Inflammatory macrophage treated with lipopolysaccharide for 1 hour (primary cell): ENCODE measurements around the gene TOP3B.

Experiments used
- DNase-seq, 2 donors: peaks; one replicate each; pipeline ENCODE4 v3.0.0-alpha.2; 2020 to 2022

TOP3B gene

DNA sequence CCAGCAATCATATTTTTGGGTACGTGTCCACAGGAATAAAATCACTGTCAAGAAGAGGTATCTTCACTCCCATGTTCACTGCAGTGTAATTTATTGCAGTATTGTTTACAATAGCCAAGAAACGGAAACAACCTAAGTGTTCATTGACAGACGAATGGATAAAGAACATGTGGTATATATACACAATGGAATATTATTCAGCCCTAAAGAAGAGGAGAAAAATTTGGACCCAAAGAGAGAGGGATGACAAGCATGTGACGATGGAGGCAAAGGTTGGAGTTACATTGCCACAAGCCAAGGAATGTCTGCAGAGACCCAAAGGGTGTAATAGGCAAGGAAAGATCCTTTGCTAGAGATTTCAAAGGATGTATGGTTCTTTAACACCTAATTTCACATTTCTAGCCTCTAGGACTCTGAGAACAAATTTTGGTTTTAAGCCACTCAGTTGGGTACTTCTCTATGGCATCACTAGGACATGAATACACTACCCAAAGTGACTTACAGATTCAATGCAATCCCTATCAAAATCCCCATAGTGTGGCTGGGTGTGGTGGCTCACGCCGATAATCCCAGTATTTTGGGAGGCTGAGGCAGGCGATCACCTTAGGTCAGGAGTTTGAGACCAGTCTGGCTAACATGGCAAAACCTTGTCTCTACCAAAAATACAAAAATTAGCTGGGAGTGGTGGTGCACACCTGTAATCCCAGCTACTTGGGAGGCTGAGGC lies 31.1 kb upstream of the TOP3B start:
- DNase-seq, result no peak

DNA sequence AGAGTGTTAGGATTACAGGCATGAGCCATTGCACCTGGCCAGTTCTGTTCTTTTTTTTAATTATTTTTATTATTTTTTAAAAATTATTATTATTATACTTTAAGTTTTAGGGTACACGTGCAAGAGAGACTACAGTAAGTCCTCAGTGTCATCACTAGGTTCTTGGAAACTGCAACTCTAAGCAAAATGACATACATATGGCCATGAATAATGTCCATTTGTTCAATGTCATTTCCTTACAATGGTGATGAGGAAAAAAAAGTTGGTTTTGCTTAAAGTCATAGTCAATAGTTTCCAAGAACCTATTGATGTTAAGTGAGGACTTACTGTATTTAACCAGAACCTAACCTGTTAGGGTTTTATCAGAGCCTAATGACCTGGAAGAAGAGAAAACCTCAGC lies 29.4 kb upstream of the TOP3B start:
- DNase-seq, result no peak

DNA sequence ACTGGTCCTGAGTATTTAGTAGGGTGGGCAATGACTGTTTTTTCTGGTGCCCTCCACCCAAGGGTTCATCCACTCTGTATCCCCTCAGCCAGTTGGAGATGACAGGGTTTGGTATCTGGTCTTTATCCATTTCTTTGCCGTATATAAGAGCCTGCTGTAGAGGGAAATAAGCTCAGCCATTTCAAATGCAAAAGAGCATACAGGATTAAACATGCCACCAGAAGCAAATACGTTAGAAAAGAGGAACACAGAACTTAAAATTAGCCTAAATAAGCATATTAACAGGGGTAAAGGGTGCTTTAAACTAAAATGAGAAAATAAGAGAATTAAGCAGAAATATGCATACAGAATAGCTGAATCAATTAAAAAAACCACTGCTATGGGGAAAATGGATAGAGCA lies 27.8 kb upstream of the TOP3B start:
- no peak for DNase-seq

DNA sequence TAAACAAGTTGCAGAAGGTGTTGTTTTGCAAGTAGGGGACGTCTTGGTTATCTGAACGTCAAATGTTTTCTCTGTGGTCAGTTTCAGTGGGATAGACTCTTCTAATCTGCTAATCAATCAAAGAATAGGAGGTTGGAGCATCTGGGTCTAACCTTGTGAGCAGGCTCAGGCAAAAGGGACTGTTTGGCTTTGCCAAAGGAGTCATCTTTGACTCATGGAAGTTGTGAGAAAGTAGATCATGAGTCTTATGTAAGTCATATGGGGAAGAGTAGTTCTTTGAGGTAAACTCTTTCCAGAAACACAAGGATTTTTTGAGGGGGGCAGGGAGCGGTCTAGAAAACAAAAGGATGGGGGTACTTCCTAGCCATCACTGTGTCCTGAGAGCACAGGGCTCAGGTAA lies 27.1 kb upstream of the TOP3B start:
- DNase-seq, result no peak

DNA sequence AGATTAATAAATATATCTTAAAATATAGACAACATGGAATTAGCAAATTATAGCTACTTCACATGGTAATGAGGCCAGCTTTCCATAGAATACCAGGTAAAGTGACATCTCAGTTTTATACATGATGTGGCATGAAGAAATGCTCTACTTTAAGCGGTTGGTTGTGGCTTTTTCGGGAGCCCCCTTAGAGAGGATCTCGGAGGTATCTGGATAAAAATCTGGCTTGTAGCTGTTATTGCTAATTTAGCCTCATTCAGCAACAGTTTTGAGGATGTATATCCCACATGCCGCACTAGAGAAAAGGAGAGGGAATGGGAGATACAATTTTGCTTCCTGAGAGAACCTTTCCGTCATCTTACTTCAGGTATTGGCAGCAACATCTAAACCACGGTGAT lies 24.0 kb upstream of the TOP3B start:
- no peak for DNase-seq

DNA sequence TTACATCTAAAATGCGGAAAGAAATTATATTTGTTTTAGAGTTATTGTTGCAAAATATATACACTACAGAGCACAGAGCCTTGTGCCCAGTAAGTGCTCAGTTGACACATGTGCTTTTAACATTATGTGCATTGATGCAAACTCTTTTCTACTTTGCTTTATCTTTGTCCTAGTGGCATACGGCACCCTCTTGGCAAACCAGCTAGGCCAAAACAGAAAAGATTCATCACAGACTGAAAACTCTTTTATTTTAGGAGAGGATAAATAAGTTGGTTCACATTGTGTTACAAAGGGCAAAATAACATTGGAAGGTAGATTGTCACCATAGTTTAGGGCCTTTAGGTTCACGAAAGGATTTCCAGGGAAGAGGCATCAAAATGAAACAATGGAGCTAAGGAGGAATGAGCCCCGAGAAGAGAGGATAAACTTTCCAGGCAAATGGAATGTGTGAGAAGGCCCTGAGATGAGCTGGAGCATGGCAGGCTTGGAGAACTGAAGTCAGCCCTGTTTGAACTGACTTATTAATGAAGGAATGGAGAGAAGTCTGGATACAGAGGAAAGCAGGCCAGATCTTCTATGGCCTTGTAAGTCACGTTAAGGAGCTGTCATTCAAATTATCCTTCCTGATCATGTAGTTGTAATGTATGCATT lies 23.5 kb upstream of the TOP3B start:
- no peak for DNase-seq

DNA sequence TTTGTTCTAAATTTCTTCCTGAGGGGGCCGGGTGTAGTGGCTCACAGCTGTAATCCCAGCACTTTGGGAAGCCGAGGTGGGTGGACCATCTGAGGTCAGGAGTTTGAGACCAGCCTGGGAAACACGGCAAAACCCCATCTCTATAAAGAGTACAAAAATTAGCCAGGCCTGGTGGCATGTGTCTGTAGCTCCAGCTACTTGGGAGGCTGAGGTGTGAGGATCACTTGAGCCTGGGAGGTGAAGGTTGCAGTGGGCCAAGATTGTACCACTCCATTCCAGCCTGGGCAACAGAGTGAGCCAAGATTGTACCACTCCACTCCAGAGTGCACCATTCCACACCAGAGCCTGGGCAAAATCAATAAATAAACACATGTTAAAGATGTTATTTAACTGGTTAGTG lies 20.6 kb upstream of the TOP3B start:
- no peak for DNase-seq

DNA sequence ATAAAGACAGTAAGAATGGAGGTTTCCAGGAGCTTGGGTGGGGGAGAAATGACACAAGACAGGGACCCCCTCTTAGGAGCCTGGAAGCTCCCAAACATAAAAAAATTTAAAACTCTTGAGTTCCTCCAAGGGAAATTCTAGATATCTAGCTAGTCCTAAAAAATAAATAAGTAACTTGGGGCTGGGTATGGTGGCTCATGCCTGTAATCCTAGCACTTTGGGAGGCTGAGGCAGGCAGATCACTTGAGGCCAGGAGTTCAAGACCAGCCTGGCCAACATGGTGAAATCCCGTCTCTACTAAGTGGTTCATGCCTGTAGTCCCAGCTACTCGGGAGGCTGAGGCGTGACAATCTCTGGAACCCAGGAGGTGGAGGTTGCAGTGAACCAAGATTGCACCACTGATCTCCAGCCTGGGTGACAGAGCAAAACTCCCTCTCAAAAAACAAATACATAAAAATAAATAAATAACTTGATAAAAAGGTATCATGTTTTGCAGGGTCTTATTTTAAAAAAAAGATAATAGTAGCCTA lies 20.0 kb upstream of the TOP3B start:
- no peak for DNase-seq

DNA sequence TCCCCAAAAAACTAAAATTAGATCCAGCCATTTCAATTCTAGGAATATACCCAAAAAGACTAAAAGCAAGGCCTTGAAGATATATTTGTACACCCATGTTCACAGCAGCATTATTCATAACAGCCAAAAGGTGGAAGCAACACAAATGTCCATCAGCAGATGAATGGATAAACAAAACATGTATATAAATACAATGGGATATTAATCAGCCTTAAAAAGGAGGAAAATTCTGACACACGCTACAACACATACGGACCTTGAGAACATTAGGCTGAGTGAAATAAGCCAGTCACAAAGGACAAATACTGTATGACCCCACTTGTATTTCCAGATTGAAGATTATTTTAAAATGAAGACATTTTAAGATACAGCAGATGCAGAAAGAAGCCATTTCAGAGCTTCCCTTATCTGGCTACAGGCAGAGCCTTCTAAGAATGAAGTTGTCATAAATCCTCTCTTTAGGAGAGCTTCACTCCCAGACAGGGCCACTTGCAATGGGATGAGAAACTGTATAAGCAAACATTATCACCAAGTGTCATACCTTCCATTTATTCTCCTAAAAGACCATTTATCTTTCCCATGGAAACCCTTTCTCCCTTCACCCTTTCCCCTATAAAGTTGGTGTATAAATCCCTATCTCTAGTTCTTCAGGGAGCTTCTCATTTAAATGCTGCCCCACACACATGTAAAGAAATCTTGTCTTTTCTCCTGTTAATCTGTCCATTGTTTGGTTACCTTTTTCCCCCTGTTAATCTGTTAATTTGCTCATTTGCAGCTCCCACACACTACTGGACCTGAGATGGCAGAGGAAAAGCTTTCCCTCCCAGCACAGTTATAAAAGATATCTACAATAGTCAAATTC lies 19.3 kb upstream of the TOP3B start:
- no peak for DNase-seq

DNA sequence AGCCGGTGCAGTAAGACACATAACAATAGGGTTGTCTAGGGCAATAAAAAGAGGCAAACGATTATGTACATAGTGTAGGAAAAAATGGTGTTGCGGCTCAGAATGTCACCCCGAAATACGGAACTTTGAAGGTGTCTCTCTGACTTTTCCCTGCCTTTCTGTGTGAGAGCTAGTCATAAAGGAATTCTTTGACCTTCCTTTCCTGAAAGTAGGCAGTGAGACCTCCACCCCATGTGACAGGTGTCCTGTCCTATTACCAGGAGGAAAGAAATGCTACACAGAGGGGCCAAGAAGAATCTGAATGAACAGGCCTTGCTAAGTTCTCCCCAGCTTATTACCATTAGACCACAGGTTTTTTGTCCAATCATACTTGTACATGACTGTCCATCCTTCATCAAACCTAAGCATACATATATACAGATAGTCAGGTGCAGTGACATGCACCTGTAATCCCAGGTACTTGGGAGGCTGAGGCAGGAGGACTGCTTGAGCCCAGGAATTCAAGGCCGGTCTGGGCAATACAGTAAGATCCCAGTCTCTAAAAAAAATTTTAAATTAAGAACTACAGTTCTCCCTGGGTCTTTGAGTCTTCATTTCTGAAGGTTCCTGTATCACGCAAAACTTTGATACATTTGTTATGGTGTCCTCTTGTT lies 16.1 kb upstream of the TOP3B start:
- DNase-seq, result no peak

DNA sequence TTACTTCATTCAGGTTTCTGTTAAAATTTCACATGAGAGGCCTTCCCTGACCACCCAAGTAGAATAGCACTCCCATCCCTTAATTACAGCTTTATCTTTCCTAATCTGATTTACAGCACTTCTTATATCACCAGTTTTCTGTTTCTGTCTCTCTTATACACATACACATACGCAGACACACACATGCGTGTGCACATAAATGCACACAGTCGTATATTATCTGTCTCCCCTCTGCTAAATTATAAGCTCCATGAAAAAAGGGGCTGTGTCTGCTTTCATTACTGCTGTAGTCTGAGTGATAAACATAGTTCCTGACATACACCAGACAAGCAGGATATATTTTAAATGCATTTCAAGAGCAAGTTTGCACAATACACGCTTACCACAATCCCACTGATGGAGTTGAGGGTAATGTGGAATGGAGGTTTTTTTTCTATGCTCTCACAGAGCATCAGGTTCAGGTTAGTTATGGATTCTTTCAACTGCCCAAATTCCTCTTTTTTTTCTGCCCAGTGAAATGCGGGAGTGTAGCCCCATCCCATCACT lies 13.7 kb upstream of the TOP3B start:
- no peak for DNase-seq

DNA sequence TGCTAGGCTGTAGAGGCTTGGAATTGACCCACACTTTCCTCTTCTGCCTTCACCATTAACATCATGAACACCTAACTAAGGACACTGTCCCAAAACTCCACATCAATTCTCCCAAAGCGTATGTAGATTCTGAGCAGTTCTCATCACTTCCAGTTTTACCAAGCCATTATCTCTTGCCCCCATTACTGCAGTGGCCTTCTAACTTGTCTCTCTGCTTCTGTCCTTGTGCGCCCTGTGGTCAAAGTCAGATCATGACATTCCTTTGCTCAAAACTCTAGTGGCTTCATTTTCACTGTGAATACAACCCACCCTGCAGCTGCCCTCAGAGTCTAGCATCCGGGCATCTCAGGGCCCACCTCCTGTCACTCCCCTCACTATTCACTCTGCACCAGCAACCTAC lies 13.1 kb upstream of the TOP3B start:
- no peak for DNase-seq

DNA sequence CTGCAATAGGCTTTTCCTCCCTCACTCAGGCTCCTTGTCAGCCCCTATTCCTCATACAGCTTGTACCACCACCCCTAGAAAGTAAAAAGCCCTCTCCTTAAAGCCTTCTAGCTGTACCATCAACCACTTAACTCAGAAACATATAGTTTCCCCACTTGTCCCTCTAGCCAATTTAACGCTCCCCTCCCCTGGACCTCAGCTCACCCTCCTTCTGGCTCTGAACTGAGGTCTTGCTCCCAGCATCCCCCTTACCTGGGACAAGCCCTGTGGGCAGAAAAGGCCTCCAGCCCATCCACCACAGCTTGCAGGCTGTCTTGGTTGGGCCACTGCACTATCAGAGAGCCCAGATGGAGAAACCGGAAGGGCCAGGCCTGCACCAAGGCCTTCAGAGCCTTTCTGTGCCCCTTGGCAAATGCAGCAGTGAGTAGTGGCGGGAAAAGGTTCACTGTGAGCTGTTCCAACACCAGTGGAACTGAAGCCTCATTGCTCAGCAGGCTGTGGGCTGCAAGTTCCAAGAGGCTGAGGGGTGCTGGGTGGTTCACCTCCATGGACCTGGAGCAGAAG lies 12.4 kb upstream of the TOP3B start:
- DNase-seq, result no peak

DNA sequence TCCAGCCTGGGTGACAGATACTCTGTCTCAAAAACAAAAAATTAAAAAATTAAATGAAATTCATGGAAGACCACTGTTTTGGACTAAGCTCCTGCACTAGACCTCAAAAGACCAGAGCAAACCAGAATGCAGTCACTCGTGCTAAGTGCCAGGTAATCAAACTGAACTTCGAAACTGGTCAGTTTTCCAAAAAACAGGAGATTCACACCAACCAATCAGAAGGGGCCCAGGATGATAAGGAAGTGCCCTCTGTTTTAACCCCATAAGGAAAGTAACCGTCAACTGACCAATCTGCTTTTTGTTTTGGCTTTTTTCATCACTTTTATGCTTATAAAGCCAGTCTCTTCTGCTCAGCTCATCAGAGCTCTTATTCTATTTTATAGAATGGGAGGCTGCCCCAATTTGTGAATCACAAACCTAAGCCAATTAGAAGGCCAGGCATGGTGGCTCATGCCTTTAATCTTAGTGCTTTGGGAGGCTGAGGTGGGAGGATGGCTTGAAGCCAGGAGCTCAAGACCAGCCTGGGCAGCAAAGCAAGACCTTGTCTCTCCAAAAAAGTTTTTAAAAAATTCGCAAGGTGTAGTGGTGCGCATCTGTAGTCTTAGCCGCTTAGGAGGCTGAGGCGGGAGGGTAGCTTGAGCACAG lies 10.1 kb upstream of the TOP3B start:
- no peak for DNase-seq

DNA sequence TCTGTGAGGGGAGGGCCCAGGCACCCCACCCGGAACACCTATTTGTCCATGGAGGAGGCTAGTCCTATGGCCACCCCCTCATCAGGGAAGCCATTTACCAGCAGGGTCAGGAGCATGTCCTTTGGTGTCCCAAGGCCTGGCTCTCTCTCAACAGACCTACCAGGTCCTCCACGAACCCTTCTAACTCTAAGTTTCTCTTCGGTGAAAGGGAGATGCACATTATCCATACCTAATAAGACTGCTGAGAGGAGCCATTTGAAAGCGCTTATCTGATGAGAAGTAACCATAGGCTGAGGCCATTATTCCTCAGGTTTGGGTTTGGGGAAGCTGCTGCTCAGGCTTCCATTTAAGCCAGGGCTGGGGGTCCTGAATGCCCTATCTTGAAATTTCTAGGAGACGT lies 9.2 kb upstream of the TOP3B start:
- DNase-seq, result no peak

DNA sequence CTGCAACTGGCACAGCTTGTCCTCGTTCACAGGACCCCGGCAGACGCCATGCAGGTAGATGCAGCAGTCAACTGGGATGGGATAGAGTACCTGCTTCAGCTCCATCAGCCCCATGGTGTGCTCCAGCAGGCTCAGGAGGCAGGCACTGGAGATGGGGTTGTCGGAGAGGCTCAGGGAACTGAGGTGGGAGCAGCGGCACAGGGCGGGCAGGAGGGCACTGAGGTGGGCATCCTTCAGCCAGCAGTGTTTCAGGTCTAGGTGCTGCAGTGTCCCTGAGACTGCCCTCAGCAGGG lies 8.7 kb upstream of the TOP3B start:
- DNase-seq, result no peak

DNA sequence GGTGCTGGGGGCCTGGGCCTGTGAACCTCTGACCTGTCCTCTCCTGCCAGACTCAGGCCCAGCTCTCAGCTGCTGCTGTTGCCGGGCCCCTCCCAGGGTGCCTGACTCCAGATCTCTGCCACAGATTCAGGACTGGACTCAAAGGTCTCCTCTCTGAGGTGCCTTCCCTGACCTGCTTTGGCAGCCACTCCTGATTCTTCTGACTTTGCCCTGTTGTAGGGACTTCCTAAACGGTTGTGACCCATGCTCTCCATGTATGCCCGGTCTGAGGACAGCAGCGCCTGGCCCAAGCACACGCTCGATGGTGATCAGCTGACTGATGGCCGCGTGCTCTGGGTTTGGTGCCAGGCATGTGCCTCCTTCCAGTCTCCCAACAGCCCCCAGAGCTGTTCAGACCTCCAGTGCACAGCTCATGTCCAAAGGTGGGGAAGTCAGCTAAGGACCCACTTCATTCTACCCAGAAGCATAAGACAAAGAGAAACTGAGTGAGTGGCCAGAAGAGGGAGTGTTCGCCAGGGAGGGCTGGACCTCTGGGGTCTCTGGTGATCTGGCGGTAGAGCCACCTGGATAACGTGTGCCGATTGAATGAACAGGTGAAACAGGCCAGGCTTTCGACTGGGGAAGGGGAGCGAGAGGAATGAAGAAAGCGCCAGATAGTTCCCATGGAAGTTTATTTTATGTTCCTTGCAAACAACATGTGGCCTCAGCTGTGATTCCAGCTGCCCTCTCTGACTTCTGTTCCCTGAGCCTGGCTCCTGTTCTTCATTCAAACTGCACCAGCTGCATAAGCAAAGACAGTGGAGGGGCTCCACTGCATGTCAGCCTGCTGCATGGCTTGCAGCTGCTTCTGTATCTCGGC lies 8.1 kb upstream of the TOP3B start:
- no peak for DNase-seq

DNA sequence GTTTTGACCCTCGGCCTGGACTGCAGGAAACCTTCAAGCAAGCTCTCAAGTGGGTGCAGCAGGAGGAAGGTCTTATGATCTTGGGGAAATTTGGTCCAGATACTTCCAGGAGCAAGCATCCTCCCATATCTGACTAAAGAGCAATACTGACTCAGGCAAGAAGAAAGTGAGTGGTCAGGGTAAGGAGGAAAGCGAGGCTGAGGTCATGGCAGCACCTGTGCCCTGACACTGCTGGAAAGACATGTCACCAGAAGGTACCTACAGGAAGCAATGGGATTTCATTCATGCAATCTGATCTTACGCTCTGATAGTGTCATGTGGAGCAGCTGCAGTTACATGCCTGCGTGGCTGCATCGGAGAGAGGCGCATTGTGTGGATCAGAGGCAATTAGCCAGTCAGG lies 6.5 kb upstream of the TOP3B start:
- no peak for DNase-seq

DNA sequence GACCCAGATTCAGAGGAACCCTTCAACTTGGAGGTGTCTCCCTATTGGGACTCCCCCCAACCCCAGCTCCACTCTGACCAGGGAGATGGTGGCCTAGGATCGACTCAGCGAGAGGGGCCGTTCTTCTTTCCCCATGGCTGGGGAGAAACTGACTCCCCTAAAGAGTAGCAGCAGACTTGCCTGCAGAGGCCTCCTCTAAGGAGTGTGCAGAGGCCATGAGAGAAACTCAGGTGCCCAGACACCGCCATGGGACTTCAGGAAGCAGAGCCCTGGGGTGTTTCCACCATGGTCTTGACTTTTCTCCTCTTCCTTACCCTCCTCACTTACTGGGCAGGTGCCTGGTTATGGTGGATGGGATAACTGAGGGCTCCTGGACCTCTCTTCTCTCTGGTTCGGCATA lies 2.6 kb upstream of the TOP3B start:
- DNase-seq, result no peak

DNA sequence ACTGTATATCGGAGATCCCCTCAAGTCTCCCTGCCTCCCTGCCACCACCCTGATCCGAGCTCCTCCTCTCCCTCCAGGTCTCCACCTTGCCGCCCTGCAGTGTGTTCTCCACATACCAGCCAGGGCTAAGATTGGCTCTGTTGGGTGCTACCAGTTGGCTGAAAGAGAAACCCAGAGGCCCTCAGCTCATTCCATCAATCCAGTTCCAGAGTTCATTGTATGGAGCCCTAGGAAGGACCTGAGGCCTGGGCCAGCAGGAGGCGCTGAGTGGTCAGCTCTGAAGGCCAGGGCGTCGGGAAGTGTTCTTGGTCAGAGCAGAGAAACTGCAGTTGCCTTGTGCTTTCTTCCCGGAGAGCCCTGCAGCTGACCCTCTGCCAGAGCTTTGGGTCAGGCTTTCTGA lies 2.2 kb upstream of the TOP3B start:
- peak; percentile 15 to 52 for DNase-seq

DNA sequence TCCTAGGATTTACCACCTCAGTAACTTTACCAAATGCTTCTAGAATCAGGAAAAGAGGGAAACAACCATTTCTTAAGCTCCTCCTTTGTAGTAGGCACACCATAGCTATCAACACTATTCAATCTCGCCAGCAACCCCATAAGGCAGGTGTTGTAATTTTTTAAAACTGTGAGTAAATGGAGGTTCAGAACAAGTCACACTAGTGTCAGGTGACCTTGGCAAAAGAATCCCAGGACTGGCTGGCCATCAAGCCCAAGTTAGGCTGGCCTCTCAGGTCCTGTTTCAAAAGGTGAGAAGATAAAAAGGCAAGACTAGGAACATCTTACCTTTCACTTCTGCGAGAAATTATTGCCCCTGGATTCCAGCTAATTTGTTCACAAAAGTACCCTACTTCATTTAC lies 713 bp downstream of the TOP3B start:
- peak in 1 of 2 donors; percentile 31 for DNase-seq
